Activated naive CD8-positive, alpha-beta T cell treated with anti-CD3 and anti-CD28 coated beads for 36 hours (primary cell): Measurements from ENCODE around the gene PCYT1A. TPM values are rescaled to one million over a fixed set of nuclear protein-coding genes. Genes with fewer than 3 reads are reported as not detected.
"Not testable (repeated sequence)": the region's sequence is repeated elsewhere in the genome, so short reads cannot be mapped to it uniquely, and the experiment has no call there.

ENCODE experiments used
- DNase-seq: peaks from one replicate; pipeline ENCODE4 v3.0.0; 2021
- H3K27ac Mint-ChIP-seq: one replicate; pipeline ENCODE4 v1.8.0; 2022; ENCODE audit warnings: mild to moderate bottlenecking, moderate library complexity, mixed read lengths
- H3K27me3 Mint-ChIP-seq: one replicate; pipeline ENCODE4 v1.8.0; 2022; ENCODE audit warnings: mild to moderate bottlenecking, mixed read lengths
- H3K36me3 Mint-ChIP-seq: one replicate; pipeline ENCODE4 v1.8.0; 2021; ENCODE audit warnings: mild to moderate bottlenecking, mixed read lengths
- H3K4me1 Mint-ChIP-seq: one replicate; pipeline ENCODE4 v1.8.0; 2021; ENCODE audit warnings: mixed read lengths
- H3K4me3 Mint-ChIP-seq: one replicate; pipeline ENCODE4 v1.8.0; 2022; ENCODE audit warnings: mild to moderate bottlenecking, moderate library complexity, mixed read lengths
- H3K9me3 Mint-ChIP-seq: one replicate; pipeline ENCODE4 v1.8.0; 2022; ENCODE audit warnings: mixed read lengths
- total RNA-seq, 2 experiments: library from RNA; stranded (reverse); gene quantifications; one replicate each; pipeline ENCODE4 v1.2.3, GENCODE V29; 2021

PCYT1A gene
- total RNA-seq, 2 experiments from 2014 or later = 41.2 to 42.1 TPM

DNA sequence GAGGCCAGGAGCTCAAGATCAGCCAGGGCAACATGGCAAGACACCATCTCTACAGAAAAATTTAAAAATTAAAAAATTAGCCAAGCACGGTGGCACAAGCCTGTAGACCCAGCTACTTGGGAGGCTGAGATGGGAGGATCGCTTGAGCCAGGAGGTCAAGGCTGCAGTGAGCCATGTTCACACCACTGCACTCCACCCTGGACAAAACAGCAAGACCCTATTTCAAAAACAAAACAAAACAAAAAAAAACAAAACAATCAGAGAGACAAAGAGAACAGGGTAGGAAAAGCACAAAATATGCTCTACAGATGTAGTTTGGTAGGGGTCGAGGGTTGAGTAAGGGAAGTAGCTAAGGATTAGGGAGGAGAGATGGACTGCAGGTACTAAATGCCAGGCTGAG lies 27.1 kb upstream of the PCYT1A start:
- H3K4me3 Mint-ChIP-seq = no peak overlapping the region
- no peaks in the 10 kb centered on the region for H3K27me3 Mint-ChIP-seq
- no peaks in the 10 kb centered on the region for H3K9me3 Mint-ChIP-seq
- H3K36me3 Mint-ChIP-seq = no peaks in the 10 kb centered on the region
- DNase-seq = no peak
- no peak overlapping the region for H3K27ac Mint-ChIP-seq
- peaks cover 2% of the 10 kb centered on the region for H3K4me1 Mint-ChIP-seq

DNA sequence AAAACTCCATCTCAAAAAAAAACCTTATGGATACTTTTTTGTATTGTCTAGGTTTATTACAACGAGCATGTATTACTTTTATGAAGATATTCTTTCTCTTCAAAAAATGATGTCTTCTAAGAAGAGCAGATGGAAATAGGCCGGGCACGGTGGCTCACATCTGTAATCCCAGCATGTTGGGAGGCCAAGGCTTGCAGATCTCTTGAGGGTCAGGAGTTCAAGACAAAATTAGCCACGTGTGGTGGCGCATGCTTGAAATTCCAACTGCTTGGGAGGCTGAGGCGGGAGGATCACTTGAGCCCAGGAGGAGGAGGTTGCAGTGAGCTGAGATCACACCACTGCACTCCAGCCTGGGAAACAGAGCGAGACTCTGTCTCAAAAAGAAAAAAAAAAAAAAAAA lies 26.6 kb upstream of the PCYT1A start:
- not testable (repeated sequence) for H3K4me3 Mint-ChIP-seq, H3K27me3 Mint-ChIP-seq, H3K27ac Mint-ChIP-seq, H3K36me3 Mint-ChIP-seq, DNase-seq, H3K9me3 Mint-ChIP-seq, H3K4me1 Mint-ChIP-seq

DNA sequence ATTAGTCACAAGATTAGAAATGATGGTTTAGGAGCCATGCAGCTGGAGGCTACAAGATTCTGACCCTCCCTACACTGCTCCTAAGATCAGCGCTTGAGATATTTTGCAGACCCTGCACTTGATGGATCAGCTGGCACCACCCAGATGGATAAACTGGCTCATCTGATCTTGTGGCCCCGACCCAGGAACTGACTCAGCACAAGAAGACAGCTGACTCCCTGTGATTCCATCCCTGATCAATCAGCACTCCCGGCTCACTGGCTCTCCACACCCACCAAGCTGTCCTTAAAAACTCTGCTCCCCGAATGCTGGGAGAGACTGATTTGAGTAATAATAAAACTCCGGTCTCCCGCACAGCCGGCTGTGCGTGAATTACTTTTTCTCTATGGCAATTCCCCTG lies 15.4 kb upstream of the PCYT1A start:
- not testable (repeated sequence) for H3K27ac Mint-ChIP-seq, H3K4me3 Mint-ChIP-seq, H3K9me3 Mint-ChIP-seq, H3K27me3 Mint-ChIP-seq, DNase-seq, H3K36me3 Mint-ChIP-seq, H3K4me1 Mint-ChIP-seq

DNA sequence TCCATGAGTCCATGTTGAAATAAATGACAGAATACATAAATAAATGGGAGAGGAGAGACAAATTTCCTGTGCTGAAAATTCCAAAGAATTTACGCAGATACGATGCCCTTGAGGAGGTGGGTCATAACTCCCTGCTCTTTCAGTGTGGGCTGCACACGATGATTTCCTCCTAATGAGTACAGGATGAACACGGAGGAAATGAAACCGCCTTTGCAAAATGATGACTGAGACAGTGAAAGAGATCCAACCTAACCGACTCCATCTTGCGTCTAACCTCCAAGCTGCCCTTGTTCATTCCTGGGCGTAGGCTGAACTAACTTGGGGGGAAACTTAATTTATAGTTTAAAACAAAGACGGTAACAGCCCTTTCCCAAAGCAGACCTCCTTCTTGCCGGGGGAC lies 15.0 kb upstream of the PCYT1A start:
- H3K27ac Mint-ChIP-seq, H3K9me3 Mint-ChIP-seq, H3K4me3 Mint-ChIP-seq, H3K4me1 Mint-ChIP-seq, H3K36me3 Mint-ChIP-seq, H3K27me3 Mint-ChIP-seq, DNase-seq: not testable (repeated sequence)

DNA sequence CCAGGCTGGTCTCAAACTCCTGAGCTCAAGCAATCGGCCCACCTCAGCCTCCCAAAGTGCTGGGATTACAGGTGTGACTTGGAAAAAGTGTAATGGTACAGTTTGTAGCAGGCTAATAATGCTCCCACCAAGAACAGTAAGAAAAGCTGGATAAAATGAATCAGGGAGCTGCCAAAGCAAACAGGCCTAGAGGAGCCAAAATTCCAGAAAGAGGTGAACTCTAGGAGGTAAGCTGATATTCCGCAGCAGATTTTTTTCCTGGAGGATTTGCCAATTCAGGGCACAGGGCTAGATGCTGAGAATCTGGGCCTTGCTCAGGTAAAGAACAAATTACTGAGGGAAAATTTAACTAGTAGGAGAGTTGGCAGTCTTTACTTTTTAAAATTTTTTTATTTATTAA lies 11.0 kb upstream of the PCYT1A start:
- no peak overlapping the region for H3K4me3 Mint-ChIP-seq
- DNase-seq = no peak
- no peaks in the 10 kb centered on the region for H3K36me3 Mint-ChIP-seq
- H3K4me1 Mint-ChIP-seq = no peaks in the 10 kb centered on the region
- H3K9me3 Mint-ChIP-seq = no peaks in the 10 kb centered on the region
- no peaks in the 10 kb centered on the region for H3K27me3 Mint-ChIP-seq
- no peak overlapping the region for H3K27ac Mint-ChIP-seq

DNA sequence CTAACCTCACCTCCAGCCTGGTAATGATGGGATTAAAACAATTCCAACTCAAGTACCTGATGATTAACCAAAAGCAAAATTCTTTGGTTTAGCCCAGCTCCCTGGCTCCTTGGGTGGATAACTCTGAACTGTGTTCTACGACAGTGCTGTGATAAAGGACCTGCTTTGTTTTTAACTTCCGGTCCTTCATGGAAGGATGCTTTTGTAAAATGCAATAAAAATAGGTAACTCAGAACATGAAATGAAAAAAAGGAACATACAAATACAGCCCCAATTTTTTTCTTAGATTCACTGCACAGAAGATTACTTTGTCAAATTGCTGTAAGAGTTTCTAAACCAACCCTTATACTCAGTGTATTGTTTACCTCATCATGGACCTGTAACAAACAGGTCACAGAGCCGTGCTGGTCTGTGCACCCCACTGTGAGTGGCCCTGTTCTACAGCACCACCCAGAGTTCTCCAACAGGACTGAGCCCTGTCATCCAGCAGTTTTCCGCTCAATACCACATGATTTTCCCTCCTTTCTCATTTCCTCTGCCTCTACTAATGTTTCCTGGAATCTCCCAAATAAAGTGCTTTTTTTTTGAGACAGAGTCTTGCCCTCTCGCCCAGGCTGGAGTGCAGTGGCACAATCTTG lies 4.9 kb upstream of the PCYT1A start:
- H3K4me1 Mint-ChIP-seq = peaks cover 4% of the 10 kb centered on the region
- no peak overlapping the region for H3K27ac Mint-ChIP-seq

DNA sequence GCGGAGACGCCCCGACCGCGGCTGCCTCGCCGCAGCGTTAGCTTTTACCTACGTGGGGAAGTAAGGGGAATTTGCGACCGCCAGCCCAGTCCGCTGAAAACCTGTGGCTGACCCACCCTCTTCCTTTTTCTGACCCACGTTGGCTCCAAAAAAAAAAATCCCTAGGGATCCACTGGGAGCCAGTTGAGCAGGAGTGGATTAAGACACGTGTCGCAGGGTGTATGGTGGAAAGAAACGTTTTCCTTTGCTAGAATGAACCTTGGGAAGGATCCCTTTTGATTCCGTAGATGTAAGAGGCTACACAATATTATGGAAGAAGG lies 575 bp upstream of the PCYT1A start:
- Mint-ChIP-seq H3K27me3 (no peaks in the 10 kb centered on the region), H3K4me1 (peaks cover 30% of the 10 kb centered on the region), H3K4me3 (peak overlapping the region; percentile 99), H3K9me3 (no peaks in the 10 kb centered on the region), H3K36me3 (peaks cover 2% of the 10 kb centered on the region), H3K27ac (peak overlapping the region; percentile 97)
- no peak for DNase-seq

More for the DNA sequence above, 4.9 kb upstream of the PCYT1A start:
- H3K27me3 Mint-ChIP-seq = no peaks in the 10 kb centered on the region
- no peaks in the 10 kb centered on the region for H3K9me3 Mint-ChIP-seq
- no peak overlapping the region for H3K4me3 Mint-ChIP-seq
- no peaks in the 10 kb centered on the region for H3K36me3 Mint-ChIP-seq
- no peak for DNase-seq

DNA sequence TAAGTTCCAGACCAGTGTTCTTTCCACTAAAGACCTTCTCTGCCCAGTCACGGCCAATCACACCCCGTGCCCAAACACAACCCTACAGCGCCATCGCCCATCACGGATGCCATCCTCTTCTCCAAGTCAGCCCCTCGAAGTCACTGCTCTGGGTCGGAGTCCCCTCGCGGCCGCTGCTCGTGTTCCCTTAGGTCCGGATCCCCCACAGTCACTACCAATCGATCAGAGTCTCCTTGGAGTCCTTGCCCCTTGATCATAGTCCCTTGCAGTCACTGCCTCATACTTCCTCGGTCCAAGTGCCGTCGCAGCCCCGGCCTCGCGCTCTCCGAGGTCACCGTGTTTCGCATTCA lies 461 bp downstream of the PCYT1A start:
- Mint-ChIP-seq H3K4me3 (peak overlapping the region; percentile 99), H3K27me3 (no peaks in the 10 kb centered on the region), H3K27ac (peak overlapping the region; percentile 97), H3K36me3 (peaks cover 2% of the 10 kb centered on the region), H3K4me1 (peaks cover 33% of the 10 kb centered on the region), H3K9me3 (no peaks in the 10 kb centered on the region)
- DNase-seq = peak; percentile 40

DNA sequence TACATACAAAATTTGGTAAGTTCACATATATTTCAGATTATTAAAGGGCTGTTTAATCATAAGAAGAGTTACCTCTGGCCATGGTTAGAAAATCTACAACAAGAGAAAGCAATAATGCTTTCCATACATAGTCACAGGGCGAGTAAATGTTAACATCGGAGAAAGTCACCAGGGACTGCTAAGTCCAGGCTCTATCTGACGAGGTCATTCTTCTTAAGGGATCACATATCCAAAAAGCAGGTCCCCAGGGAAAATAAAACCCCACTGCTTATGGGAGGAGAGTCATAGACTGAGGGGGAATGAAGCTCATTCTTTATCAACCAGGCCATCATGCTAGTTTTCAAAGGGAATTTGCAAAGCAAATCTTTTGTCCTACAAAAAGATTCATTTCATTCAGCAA lies 3.1 kb downstream of the PCYT1A start:
- no peaks in the 10 kb centered on the region for H3K27me3 Mint-ChIP-seq
- H3K9me3 Mint-ChIP-seq = no peaks in the 10 kb centered on the region
- DNase-seq = no peak
- peaks cover 50% of the 10 kb centered on the region for H3K4me1 Mint-ChIP-seq
- no peak overlapping the region for H3K27ac Mint-ChIP-seq
- peak overlapping the region; percentile 4 for H3K4me3 Mint-ChIP-seq
- H3K36me3 Mint-ChIP-seq = peaks cover 4% of the 10 kb centered on the region

DNA sequence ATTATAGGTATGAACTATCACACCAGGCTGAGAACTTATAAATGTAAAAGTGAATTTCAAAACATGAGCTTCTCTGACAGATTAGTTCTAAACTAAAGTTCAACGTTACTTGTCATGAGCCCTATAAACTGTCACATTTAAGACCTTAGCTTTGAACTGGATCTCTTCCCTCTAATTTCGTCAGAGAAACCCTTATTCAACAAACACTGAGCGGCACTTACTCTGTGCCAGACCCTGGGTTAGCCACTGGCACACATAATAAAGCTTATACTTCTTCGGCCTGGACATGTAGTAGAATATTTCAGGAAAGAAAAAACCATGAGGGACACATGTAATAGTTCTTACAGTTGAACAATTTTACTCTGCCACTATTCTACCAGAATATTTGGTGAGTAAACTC lies 5.6 kb downstream of the PCYT1A start:
- H3K36me3 Mint-ChIP-seq = peaks cover 13% of the 10 kb centered on the region
- H3K4me3 Mint-ChIP-seq = no peak overlapping the region
- H3K27me3 Mint-ChIP-seq = no peaks in the 10 kb centered on the region
- DNase-seq = no peak
- no peak overlapping the region for H3K27ac Mint-ChIP-seq
- H3K4me1 Mint-ChIP-seq = peaks cover 60% of the 10 kb centered on the region
- no peaks in the 10 kb centered on the region for H3K9me3 Mint-ChIP-seq

DNA sequence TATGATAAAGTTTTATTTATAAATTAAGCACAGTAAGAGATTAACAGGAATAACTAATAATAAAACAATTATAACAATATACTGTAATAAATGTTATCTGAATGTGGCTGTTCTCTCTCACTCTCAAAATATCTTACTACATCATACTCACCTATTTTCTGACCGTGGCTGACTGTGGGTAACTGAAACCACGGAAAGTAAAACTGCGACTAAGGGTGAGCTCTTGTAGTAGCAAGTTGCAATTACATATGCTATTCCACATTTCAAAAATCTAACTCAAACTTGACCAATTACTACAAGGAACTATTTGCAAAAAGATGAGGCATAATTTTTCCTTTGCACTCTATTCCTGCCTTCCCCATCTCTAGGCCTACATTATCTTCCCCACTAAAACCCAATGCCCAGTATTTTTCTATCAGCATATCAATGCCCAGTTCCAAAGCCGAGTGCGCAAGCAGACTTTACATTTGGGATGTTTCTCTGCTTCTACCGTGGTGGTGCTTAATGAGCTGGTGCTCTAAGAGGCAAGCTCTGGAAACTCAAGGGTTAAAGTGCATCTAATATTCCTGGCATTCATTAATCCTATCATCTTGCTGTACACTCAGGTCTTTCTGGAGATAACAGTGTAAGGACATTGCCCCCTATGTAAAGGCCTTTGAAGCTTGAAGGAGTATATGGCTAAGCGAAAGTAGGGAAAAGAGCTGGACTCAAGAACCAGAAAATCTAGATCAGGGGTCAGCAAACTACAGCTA lies 6.7 kb downstream of the PCYT1A start:
- Mint-ChIP-seq H3K36me3 (peaks cover 13% of the 10 kb centered on the region), H3K4me3 (no peak overlapping the region), H3K27me3 (no peaks in the 10 kb centered on the region), H3K9me3 (no peaks in the 10 kb centered on the region), H3K4me1 (peaks cover 52% of the 10 kb centered on the region), H3K27ac (peak overlapping the region; percentile 0)
- DNase-seq = peak; percentile 49

DNA sequence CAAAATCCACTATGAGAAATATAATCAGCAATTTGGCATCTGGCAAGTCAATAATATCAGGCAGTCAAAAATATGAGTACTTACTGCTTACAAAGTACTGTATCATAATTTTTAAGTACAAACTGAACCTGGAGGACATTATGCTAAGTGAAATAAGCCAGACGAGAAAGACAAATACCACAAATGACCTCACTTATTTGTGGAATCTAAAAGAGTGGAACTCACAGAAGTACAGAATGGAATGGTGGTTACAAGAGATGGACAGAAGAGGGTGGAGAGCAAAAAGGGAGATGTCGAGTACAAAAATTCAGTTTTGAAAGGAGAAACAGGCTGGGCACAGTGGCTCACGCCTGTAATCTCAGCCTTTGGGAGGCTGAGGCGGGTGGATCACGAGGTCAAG lies 12.4 kb downstream of the PCYT1A start:
- Mint-ChIP-seq H3K4me3 (peak overlapping the region; percentile 5), H3K9me3 (no peaks in the 10 kb centered on the region), H3K4me1 (peaks cover 47% of the 10 kb centered on the region), H3K36me3 (peaks cover 37% of the 10 kb centered on the region), H3K27me3 (no peaks in the 10 kb centered on the region), H3K27ac (peak overlapping the region; percentile 79)
- no peak for DNase-seq

DNA sequence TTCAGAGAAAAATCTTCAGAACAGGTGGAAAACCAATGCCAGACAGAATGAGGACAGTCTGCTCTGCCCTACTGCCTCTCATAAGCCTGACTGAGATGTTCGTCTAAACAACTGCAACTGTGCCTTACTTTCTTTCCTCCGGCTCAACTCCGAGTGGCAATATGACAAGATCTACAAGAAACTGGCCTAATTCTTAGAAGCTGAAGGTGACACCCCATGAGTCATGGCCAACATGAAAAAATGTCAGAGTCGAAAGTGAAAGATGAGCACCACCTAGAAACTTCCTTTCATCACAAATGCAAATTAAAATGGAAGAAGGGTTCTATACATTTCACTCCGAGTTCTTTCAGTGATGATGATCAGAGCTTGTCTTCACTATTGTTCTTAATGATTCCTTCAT lies 12.9 kb downstream of the PCYT1A start:
- H3K4me3 Mint-ChIP-seq = peak overlapping the region; percentile 50
- no peaks in the 10 kb centered on the region for H3K9me3 Mint-ChIP-seq
- H3K4me1 Mint-ChIP-seq = peaks cover 48% of the 10 kb centered on the region
- peaks cover 41% of the 10 kb centered on the region for H3K36me3 Mint-ChIP-seq
- no peaks in the 10 kb centered on the region for H3K27me3 Mint-ChIP-seq
- peak; percentile 63 for DNase-seq
- H3K27ac Mint-ChIP-seq = peak overlapping the region; percentile 79

DNA sequence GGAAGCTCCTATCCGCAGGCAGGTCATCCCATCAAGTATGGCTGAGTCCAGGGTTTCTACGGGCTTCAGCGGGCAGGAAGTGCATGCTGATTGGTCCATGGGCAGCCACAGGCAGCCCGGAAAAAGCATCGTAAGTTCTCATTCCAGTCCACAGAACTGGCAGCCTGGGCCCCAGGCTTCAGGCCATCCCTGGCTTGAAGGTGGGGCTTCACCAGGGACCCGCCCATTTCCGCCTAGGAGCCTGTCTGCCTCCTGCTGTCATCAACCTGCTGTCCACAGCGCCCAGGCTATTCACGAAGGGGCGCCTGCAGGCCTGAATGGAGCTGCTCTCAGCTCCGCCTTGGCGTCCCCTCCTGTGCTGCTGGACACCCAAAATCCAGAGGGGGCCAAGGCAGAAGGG lies 13.9 kb downstream of the PCYT1A start:
- Mint-ChIP-seq H3K4me1 (peaks cover 48% of the 10 kb centered on the region), H3K27me3 (no peaks in the 10 kb centered on the region), H3K4me3 (no peak overlapping the region), H3K27ac (peak overlapping the region; percentile 86), H3K9me3 (no peaks in the 10 kb centered on the region), H3K36me3 (peaks cover 46% of the 10 kb centered on the region)
- peak; percentile 8 for DNase-seq

DNA sequence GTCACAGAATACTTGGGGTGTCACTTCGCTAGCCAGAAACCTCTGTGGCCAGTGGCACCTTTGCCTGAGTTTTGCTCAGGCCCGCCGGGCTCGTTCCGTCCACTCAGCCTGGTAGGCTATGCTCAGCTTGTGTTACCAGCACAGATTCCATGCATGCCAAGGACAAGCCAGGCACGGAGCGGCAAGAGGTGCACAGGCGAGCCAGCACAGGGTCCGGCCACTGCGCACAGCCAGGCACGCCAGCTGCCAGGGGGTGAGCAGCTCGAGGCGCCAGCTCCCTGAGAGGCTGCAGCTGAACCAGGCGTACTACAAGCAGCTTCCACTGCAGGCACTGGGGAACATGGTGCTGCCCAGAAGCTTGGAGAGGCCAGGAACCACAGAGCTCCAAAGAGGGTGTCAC lies 14.7 kb downstream of the PCYT1A start:
- no peaks in the 10 kb centered on the region for H3K27me3 Mint-ChIP-seq
- no peak for DNase-seq
- peaks cover 45% of the 10 kb centered on the region for H3K36me3 Mint-ChIP-seq
- no peaks in the 10 kb centered on the region for H3K9me3 Mint-ChIP-seq
- H3K27ac Mint-ChIP-seq = peak overlapping the region; percentile 86
- H3K4me3 Mint-ChIP-seq = no peak overlapping the region
- peaks cover 41% of the 10 kb centered on the region for H3K4me1 Mint-ChIP-seq

DNA sequence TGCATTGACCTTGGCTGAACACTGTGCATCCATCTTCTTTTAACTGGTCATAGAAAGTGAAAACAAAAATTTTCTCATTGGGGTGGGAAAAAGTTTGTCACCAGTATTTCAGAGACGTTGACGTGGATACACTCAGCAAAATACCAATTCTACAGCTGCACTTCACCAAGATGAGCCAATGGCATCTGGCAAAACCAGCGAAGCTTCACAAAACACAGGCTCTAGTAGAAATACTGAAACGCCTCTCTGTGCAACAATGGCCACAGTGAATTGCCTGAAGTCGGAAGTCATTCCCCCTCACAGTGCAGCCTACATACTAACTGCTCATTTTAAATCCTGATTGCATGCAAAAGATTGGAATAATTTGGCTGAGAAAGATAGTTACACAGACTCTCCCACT lies 17.0 kb downstream of the PCYT1A start:
- H3K27me3 Mint-ChIP-seq = no peaks in the 10 kb centered on the region
- peaks cover 39% of the 10 kb centered on the region for H3K36me3 Mint-ChIP-seq
- H3K4me3 Mint-ChIP-seq = no peak overlapping the region
- H3K4me1 Mint-ChIP-seq = peaks cover 36% of the 10 kb centered on the region
- H3K9me3 Mint-ChIP-seq = no peaks in the 10 kb centered on the region
- H3K27ac Mint-ChIP-seq = peak overlapping the region; percentile 72
- DNase-seq = peak; percentile 3
